ENCODE measurements around the gene DLL1.
"Not testable (repeated sequence)": the region's sequence is repeated elsewhere in the genome, so short reads cannot be mapped to it uniquely, and the experiment has no call there.

Gene DLL1, protein sequence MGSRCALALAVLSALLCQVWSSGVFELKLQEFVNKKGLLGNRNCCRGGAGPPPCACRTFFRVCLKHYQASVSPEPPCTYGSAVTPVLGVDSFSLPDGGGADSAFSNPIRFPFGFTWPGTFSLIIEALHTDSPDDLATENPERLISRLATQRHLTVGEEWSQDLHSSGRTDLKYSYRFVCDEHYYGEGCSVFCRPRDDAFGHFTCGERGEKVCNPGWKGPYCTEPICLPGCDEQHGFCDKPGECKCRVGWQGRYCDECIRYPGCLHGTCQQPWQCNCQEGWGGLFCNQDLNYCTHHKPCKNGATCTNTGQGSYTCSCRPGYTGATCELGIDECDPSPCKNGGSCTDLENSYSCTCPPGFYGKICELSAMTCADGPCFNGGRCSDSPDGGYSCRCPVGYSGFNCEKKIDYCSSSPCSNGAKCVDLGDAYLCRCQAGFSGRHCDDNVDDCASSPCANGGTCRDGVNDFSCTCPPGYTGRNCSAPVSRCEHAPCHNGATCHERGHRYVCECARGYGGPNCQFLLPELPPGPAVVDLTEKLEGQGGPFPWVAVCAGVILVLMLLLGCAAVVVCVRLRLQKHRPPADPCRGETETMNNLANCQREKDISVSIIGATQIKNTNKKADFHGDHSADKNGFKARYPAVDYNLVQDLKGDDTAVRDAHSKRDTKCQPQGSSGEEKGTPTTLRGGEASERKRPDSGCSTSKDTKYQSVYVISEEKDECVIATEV

DNA sequence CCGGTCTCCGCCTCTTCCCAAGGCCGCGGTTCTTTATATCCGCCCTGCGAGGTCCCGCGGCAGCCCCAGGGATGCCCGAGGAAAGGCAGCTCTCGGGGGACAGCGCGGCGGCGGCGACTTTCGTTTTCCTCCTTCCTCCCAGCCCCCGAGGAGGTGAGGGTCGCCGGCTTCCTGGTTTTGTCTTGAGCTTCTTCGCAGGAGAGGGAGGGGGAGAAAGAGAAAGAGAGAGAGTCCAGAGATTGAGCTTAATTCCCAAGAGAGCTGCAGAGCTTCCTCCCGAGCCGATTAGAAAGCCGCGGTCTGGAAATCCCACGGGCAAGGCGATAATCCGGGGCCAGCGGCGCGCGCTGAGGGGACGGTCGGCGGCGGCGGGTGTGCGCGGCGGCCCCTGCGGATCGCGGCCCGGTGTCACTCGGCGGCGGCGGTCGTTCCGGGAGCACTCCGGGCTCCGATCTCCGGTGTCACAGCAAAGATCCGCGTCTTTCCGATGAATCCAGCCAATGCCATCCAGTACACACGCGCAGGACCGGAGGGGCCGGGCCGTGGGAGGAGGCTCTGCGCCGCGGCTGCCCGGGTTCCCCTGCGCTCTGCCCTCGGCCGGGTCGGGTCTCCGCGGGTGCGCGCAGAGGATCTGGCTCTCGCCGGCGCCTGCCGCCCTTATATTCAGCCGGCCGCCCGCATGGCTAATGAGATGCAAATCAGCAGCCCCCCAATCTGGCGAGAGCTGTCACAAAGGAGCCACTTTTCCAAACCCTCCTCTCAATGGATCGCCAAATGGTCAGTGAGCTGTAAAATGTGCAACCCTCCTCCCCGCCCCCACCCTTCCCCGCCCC is at the start of gene DLL1:
TSS of gene DLL1 (minus strand) at position 783 of the 833 bp plus-strand sequence. CDS start 939 bp downstream, outside the sequence.
- peak; percentile 65 to 80 (median 69) for DNase-seq

DNA sequence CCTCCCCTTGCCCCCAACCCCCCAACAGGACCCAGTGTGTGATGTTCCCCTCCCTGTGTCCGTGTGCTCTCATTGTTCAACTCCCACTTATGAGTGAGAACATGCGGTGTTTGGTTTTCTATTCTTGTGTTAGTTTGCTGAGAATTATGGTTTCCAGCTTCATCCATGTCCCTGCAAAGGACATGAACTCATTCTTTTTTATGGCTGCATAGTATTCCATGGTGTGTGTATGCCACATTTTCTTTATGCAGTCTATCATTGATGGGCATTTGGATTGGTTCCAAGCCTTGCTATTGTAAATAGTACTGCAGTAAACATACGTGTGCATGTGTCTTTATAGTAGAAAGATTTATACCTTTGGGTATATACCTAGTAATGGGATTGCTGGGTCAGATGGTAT is 44.3 kb upstream of the DLL1 start:
- DNase-seq = not testable (repeated sequence)

DNA sequence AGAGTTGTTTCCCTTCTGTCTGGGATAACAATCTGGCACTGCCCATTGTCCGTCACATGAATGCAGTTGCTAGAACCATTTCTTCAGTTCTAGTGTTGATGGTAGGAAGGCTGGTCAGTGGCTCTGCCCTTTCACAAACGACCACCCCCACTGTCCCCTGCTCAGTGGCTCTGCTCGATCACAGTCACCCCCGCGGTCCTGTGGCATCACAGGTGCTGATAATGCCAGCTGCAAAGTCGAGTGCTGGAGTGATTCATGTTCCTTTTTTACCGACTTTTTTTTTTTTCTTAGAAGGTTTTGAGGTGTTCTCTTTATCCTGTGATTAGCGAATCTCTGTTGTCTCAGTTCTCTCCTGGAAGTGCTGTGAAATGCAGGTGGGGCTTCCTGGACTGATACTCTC is 38.4 kb upstream of the DLL1 start:
- DNase-seq = no peak

DNA sequence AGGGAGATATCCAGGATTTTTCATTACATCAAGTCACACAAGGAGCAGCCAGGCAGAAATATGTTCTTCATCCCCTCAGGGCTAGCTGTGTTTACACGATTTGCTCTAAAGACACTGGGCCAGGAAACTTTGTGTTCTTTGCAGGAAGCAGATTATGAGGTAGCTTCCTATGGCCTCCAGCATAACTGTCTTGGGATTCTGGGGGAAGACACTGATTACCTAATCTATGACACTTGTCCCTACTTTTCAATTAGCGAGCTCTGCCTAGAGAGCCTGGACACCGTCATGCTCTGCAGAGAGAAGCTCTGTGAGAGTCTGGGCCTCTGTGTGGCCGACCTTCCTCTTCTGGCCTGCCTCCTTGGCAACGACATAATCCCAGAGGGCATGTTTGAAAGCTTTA is 26.8 kb upstream of the DLL1 start:
- DNase-seq = peak in 1 of 3 donors; percentile 17

DNA sequence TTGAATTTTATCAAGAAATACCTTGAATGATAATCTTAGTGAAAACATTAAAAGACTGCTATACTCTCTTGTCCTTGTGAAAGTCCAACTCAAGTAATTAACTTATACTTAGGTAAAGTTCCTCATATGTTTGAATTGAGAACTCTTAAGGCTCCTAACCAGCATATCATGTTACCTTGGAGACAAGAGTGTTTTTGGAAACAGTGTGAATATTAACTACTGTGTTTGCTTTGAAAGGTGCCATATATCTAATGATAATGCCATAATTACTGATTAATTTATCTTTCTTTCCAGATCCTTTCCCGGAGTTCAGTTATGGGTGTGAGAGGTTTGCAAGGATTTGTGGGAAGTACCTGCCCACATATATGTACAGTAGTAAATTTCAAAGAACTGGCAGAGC is 26.2 kb upstream of the DLL1 start:
- DNase-seq = peak in 1 of 3 donors; percentile 5

DNA sequence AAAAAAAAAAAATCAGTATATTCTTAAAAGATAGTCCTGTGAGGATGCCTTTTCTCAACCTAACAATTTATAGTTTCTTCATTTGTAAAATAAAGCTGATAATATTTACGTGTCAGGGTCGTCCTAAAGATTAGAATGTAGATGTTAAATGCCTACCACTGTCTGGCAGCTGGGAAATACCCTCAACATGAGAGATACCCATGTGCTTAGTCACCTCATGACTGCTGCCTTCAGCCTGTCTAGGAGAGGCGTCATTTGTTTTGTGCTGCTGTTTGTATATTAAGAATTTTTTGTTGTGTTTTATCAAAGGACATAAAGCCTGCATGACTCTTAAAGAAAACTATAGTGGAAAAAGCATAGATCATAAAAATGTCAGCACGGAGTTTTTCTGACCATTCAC is 25.2 kb upstream of the DLL1 start:
- peak in 2 of 3 donors; percentile 18 to 24 for DNase-seq

DNA sequence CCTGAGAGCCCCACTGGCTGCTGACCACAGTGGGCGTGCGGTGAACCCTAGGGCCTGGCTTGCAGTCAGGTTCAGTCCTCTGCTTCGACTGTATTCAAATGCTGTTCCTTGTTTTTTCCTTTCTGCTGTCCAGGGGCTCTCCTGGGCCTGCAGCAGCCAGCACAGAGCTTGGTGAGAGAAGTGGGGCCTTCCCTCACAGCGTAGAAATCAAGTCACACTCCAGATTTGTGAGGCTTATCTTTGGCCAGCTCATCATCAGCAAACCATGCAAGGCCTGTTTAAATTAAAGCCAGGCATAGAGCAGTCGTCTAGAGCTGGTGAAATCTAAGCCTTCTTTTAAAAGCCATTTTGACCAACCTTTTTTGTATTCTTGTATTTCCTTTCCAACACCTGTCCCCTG is 24.1 kb upstream of the DLL1 start:
- peak in 1 of 3 donors; percentile 10 for DNase-seq

DNA sequence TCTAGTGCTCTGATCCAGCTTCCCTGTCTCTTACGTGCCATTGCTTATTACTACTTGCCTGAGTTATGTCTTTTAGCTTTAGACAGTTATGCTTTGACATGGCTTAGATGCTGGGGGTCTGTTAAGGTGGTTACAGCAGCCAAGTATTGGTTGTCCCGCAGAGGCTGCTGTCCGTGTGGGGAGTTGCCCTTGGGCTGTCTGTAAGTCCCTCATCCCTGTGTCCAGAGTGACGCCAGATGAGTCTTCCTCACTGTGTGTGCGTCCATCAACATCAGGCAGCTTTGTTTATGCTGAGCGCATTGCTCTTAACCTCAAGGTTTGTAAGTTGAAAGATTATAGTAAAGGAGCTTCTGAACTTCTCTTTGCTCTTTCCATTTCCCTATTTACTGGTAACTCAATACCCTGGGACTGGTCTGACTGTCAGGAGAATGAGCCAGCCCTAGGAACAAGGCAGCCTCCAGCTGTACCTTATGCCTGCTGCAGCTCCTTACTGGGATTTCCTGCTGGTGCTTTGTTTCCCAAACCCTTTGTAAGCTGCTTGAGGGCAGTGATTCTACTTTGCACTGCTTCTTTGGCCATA is 22.9 kb upstream of the DLL1 start:
- DNase-seq = peak in 1 of 3 donors; percentile 16

DNA sequence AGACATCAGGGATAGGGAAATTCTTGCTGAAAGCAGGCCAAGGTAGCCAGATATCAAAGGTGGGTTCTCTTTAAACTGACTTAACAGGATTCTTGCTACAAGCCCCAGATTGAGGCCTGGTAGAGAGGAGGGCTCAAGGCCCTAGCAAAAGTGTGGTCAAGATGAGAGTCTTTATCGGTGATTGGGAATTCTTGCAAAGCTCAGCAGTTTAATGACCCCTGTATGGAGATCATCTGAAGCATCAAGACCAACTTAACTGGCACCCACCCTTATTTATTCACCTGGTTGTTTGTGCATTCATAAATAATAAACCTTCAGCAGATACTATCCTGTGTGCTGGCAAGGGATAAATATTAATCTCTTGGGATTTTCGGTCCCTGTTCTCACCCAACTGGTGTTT is 22.0 kb upstream of the DLL1 start:
- DNase-seq = no peak

DNA sequence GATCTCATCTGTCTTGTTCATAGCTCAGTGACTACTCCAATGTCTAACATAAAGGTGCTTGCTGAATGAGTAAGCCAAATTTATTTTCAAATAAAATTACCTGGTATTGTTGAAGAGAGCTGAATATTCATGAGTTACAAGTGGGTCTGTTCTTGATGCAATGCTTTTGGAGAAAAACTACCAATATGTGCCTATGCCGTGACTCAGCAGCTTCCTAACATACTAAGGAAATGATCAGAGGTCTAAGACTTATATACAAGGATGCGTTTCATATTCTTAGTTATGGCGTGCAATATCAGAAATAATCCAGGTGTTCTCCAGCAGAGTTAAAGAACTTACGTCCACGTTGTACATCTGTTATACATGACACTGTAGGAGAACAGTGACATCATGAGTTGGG is 20.8 kb upstream of the DLL1 start:
- no peak for DNase-seq

DNA sequence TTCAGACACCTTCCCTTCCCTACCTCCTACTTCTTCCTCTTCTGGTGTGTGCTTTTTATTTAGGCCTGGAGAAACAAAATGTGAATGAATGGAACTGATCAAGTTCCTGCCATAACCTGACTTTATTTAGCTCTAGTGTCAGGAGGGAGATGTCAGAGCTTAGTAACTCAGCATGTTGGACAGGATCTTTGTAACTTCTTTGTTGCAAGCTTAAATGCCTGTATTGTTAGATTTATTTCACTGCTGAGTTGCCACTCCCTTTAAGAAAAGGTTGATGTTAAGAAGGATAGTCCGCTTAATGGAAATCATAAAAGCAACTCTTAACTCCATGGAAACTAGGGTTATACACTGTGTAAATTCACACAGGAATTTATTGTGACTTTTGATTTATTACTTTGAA is 17.9 kb upstream of the DLL1 start:
- no peak for DNase-seq

DNA sequence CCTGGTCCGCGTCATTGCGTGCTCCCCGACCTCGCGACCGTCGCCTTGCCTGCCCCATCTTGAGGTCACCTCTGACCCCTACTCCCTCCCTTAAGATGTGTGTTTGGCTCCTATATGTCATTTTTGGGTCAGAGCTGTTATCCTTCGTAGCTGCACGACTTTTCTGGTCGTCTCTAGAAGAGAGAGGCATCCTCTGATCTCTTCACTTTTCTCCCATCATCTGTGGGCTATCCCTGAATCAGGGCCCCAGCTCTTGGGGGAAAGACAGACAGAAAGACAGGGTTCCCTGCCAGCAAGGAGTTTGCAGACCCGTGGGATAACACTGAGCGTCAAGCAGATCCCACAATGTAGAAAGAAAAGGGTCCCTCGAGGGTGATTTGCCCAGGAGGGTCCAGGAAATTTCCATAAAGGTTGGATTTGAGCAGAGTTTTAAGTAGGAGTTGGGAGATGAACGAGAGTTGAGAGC is 16.2 kb upstream of the DLL1 start:
- no peak for DNase-seq

DNA sequence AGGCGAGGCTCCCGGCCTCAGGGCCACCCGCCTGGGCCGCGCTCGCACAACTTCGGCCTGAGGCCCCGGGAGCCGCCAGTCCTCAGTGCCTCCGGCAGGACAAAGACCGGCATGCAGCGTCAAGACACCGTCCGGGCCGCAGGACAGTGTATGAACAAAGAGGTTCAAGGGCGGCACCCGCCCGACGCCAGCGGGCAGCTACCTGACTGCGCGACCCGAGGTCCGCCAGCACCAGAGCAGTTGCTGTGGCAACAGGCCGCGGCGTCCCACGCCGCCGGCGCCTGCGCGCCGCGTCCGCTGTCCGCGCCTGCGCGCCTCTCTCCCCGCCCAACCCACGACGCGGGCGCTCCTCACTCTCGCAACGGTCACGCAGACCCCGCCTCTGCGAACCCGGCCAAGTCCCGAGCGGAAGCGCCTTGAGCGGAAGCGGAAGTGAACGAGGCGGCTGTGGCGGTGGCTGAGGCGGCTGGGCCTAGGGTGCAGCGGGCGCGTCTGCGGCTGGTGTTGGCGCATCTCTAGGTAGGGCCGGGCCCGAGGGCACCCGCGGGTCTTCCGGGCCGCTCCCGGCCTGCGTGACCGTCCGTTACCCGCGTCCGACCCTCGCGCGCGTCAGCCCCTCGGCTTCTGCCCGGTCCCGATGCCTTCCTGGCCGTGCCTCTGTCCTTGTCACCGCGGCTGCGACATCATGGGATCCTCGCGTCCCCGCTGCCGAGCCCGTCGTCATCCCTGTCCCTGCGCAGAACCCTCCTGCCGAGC is 15.6 kb upstream of the DLL1 start, which contains the start of gene FAM120B:
TSS of gene FAM120B (plus strand) at position 435 of the 756 bp plus-strand sequence. CDS start 10,633 bp downstream, outside the sequence.
- peak; percentile 99 for DNase-seq

DNA sequence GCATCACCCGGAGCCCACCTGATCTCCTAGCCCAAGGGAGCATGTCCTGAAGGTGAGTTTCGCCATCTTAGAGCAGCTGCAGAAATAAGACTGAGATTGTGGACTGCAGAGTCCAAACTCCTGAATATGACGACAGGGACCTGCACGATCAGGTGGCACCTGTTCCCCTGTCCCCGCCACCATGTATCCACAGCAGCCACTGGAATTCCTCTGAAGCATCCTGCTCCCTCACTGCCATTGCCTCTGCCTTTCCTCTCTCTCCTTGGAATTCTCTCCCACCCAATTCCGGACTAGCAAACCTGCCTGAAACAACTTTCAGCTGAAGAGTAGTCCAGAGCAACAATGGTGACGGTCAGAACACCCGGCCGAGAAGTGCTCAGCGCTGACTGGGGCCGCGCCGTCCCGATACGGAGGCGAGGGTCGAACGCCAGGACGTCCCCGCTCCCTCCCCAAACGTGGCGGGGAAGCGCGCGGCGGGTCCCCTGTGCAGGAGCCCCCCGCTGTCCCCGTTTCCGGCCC is 15.0 kb upstream of the DLL1 start:
- no peak for DNase-seq

DNA sequence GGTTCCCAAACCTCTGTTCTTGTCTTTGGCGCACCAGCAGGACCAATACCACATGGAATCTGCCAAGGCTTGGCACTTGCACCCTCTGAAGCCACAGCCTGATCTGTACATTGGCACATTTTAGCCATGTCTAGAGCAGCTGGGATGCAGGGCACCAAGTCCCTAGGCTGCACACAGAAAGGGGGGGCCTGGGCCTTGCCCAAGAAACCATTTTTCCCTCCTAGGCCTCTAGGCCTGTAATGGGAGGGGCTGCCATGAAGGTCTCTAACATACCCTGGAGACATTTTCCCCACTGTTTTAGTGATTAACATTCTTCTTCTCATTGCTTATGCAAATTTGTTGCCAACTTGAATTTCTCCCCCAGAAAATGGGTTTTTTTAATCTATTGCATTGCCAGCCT is 10.3 kb upstream of the DLL1 start:
- no peak for DNase-seq

DNA sequence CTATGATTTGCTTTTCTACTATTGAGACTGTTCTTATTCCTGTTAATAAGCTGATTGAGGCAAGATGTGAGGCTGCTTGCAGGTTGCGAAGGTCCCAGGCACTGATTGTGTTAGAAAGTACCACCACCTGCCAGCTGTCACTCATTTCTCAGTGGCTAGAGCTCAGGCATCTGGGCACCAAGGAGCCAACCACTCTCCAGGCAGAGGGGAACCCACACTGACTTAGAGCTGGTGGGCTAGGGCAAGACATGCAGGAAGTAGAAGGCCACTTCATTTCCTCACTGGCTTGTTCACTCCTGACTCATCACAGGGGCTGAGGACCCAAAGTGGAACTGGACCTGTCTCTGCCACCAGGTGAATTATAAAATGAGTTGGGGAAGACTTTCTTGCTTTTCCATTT is 7.8 kb upstream of the DLL1 start:
- DNase-seq = no peak

DNA sequence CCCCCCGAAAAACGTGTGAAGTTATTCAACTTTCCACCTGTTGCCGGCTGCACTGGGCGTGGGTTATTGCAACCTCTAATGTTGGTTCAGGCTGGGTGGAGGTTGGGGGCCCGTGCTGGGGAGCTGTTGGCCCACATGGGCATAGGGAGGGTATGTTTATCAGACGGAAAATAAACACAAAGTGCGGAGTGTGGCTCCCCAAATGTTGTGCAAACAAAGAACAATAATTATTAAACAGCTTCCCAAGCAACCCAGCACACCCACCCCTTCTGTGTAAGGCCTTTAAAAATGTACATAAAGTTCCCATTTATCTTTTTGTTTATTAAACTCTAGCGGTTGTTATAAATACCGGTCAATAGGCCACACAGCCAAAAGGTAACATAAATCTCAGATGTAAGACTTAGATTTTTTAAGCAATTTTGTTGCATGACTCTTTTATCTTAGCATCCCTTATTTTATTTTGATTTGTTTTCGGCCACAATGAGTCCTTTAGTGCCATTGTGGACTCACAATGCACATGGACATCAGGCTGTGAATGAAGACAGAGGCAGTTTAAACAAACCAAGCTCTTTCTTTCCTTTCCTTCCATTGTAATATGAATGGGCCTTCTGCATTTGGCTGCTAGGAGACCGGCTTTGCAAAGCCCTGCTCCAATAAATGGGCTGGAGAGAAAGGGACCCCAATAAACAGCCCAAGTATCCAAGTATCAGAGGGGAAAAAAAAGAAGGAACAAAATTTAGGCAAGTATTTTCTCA is 6.9 kb upstream of the DLL1 start:
- no peak for DNase-seq

DNA sequence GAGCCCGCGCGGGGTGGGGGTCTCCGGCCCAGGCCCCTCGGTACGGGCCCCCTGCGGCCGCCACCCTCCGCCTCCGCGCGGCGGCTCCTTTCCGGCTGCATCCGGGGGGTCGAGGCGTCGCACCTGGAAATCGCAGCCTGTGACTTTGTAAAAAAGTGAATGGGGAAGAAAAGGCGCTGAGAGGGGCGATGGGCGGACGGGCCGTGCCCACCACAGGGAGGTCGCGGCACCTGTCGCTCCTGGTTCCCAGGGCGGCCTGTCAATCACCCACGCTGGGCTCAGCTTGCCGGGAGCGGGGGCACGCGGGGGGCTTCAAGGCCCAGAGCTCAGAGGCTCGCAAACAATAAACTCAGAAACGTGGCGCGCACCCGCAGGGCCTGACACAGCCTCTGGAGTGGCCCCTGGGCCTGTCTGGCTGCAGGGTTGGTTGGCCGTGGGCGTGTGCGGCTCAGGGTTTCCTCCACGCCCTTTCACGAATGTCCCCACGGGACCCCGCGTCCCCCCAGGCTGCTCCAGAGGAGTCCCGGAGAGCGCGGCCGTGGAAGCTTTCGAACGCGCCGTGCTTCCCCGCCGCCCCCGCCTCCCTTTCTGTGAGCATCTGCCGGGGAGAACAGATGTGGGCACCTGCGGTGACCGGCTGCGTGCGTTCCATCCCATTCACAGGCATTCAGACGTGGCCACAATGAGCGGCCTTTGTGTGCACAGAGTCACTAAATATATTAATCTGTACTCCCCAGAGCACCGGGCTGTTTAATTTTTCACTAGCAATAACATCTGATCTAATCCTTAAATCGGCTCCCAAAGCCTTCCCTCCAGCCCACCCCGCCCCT is 6.1 kb upstream of the DLL1 start:
- no peak for DNase-seq

DNA sequence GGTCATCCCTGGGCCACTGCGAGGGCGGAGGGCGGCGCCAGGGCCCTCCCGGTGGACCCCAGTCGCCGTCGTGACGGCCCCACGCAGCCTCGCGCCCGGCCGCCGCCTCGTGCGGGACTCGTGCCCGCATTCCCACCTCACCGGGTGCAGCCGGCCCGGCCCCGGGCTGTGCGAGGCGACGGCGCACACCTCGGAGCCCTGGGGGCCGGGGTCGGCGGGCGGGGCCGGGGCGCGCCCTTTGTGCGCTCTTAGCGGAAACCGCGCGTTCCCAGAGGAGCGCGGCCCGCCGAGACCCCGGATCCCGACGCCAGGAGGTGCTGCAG is 5.5 kb upstream of the DLL1 start:
- no peak for DNase-seq
